ENCODE measurements around the gene XRCC5.

Gene XRCC5

DNA sequence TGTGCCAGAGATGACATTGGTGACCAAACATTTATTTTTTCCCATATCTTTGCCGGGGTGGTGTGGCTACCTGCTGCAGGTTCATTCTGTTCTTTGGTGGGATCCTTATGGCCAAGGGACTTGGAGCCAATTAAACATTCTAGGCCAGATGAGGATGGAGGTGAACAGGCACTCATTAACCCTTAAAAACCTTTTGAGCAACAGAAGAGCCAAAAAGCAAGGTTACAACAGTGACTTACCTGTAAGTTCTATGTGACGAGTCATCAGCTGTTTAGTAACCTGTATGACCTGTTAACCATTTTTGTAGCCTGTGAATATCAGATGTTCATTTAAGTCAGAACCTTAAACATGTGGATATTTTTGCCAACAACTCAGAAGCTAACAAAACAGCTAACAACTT lies 105.6 kb downstream of the XRCC5 start:
- DNase-seq (ENCODE audit: insufficient read length, low spot score): no peak
- TF ChIP-seq, protein P1, sequence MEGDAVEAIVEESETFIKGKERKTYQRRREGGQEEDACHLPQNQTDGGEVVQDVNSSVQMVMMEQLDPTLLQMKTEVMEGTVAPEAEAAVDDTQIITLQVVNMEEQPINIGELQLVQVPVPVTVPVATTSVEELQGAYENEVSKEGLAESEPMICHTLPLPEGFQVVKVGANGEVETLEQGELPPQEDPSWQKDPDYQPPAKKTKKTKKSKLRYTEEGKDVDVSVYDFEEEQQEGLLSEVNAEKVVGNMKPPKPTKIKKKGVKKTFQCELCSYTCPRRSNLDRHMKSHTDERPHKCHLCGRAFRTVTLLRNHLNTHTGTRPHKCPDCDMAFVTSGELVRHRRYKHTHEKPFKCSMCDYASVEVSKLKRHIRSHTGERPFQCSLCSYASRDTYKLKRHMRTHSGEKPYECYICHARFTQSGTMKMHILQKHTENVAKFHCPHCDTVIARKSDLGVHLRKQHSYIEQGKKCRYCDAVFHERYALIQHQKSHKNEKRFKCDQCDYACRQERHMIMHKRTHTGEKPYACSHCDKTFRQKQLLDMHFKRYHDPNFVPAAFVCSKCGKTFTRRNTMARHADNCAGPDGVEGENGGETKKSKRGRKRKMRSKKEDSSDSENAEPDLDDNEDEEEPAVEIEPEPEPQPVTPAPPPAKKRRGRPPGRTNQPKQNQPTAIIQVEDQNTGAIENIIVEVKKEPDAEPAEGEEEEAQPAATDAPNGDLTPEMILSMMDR (IDR thresholded peaks at IDR 0.05; ENCODE audit: insufficient read depth, missing control alignments): no peak
- FAIRE-seq: no peak

DNA sequence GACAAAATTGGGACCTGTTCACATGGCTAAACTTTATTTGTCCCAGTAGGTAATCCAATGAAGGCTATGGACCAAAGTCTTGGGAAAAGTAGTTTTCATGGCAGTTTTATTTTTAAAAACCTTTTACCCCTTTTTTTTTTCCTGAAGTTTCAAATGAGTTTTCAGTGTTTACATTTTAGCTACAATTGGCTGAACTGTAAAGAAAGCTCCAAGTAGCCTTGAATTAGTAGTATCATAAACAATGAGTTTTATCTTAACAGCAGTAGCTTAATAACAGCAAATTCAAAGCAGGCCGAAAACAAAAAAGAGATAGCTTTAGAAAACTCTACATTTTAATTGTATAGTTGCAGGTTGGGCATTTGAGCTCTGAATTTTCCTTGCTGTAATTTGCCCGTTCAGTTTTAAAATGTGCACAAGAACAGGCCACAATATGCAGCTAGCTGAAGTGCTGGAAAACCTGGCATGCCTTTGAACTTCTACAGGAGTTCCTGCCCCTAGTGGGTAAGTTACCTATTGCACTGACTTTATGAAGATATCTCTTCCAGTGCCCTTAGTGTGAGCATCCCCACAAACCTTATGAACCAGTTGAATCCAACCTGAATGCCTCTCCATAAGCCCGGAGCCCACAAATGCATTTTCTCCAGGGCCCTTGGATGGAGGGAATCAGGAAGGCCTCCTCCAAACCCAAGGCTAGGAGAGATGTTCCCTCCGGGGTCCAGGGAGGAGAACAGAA lies 106.7 kb downstream of the XRCC5 start:
- DNase-seq (ENCODE audit: insufficient read length, low spot score): no peak
- no peak for FAIRE-seq
- TF ChIP-seq, protein P1 (IDR thresholded peaks at IDR 0.05; ENCODE audit: insufficient read depth, missing control alignments): no peak

DNA sequence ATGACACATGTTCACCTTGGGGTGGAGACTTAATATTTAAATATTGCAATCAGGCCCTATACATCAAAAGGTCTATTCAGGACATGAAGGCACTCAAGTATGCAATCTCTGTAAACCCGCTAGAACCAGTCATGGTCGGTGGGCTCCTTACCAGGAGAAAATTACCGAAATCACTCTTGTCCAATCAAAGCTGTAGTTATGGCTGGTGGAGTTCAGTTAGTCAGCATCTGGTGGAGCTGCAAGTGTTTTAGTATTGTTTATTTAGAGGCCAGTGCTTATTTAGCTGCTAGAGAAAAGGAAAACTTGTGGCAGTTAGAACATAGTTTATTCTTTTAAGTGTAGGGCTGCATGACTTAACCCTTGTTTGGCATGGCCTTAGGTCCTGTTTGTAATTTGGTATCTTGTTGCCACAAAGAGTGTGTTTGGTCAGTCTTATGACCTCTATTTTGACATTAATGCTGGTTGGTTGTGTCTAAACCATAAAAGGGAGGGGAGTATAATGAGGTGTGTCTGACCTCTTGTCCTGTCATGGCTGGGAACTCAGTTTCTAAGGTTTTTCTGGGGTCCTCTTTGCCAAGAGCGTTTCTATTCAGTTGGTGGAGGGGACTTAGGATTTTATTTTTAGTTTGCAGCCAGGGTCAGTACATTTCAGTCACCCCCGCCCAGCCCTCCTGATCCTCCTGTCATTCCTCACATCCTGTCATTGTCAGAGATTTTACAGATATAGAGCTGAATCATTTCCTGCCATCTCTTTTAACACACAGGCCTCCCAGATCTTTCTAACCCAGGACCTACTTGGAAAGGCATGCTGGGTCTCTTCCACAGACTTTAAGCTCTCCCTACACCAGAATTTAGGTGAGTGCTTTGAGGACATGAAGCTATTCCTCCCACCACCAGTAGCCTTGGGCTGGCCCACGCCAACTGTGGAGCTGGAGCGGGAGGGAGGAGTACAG lies 108.1 kb downstream of the XRCC5 start:
- TF ChIP-seq, protein P1 (IDR thresholded peaks at IDR 0.05; ENCODE audit: insufficient read depth, missing control alignments): no peak
- no peak for FAIRE-seq
- no peak for DNase-seq (ENCODE audit: insufficient read length, low spot score)

DNA sequence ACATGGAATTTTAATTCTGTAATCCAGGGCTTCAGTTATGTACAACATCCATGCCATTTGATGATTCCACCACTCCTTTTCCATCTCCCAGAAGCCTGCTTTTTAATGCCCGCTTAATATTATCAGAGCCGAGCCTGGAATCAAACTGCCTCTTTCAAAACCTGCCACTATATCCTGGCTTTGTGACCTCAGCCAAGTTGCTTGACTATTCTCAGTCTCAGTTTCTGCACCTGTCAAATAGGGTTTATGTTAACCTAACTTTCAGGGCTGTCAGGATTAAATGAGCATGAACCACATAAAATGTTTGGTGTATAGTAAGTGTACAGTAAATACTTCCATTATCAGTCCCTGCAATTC lies 108.7 kb downstream of the XRCC5 start:
- DNase-seq (ENCODE audit: insufficient read length, low spot score) (no peak), FAIRE-seq (no peak)

DNA sequence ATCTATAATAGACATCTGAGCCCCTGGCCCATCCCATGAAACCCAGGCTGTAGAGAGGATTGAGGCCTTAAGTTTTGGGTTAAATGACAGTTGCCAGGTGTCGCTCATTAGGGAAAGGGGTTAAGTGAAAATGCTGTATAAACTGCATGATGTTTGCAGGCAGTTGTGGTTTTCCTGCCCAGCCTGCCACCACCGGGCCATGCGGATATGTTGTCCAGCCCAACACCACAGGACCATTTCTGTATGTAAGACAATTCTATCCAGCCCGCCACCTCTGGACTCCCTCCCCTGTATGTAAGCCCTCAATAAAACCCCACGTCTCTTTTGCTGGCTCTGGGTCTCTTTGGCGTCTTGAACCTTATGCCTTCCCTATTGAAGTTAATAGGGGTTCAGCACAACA lies 110.7 kb downstream of the XRCC5 start:
- DNase-seq (ENCODE audit: insufficient read length, low spot score) (no peak), FAIRE-seq (no peak)
- TF ChIP-seq, protein P1 (IDR thresholded peaks at IDR 0.05; ENCODE audit: insufficient read depth, missing control alignments): no peak

More for the DNA sequence above, 108.7 kb downstream of the XRCC5 start:
- TF ChIP-seq, protein P1 (IDR thresholded peaks at IDR 0.05; ENCODE audit: insufficient read depth, missing control alignments): no peak

DNA sequence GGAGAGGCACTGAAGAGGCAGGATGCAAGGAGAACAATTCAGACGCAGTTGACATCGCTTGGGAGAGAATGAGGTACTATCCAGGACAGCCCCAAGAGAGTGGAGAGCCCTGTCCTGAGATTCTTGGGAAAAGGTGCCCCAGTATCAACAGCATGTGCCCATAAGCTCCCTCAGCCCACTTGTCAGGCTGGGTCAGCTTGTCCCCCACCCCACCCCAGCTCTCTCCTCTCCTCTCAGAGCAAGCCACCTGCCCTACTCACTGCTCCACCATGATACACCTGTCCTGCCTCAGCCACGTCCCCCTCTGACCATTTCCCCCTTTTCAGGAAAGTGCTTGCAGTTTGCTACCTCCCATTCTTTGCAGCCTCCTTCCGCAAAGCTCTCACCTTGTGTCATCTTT lies 111.8 kb downstream of the XRCC5 start:
- FAIRE-seq: no peak
- TF ChIP-seq, protein P1 (IDR thresholded peaks at IDR 0.05; ENCODE audit: insufficient read depth, missing control alignments): no peak
- no peak for DNase-seq (ENCODE audit: insufficient read length, low spot score)

Measured in D721Med (cell line).